SHP77 treated with DMSO at 0.1 percent for 48 hours (cell line): ENCODE data around the gene GMEB2.
"Not testable (repeated sequence)": the region's sequence is repeated elsewhere in the genome, so short reads cannot be mapped to it uniquely, and the experiment has no call there.

Experiments
- DNase-seq: peaks from one replicate; lab custom pipeline; 2025; lab: John Stamatoyannopoulos, UW

The GMEB2 gene

GRCh38 chr20:63613863-63614594, 12.9 kb downstream of the GMEB2 start:
- DNase-seq = not testable (repeated sequence)

GRCh38 chr20:63612276-63612931, 14.5 kb downstream of the GMEB2 start:
- no peak for DNase-seq

- DNase-seq = no peak
Measured at GRCh38 chr20:63611646-63612045, 15.3 kb downstream of the GMEB2 start.

- DNase-seq = no peak
Measured at GRCh38 chr20:63610581-63611435, 16.1 kb downstream of the GMEB2 start.

- no peak for DNase-seq
Measured at GRCh38 chr20:63606686-63607085, 20.2 kb downstream of the GMEB2 start.

GRCh38 chr20:63602321-63602720, 24.6 kb downstream of the GMEB2 start:
- DNase-seq = no peak

GRCh38 chr20:63601679-63602078, 25.2 kb downstream of the GMEB2 start:
- not testable (repeated sequence) for DNase-seq

- no peak for DNase-seq
Measured at GRCh38 chr20:63599396-63600050, 27.4 kb downstream of the GMEB2 start.

- DNase-seq = no peak
Measured at GRCh38 chr20:63598479-63599395, 28.2 kb downstream of the GMEB2 start.

- DNase-seq = no peak
Measured at GRCh38 chr20:63597651-63598478, 29.0 kb downstream of the GMEB2 start.

- DNase-seq = no peak
Measured at GRCh38 chr20:63596423-63596822, 30.5 kb downstream of the GMEB2 start.

GRCh38 chr20:63595416-63596127, 31.3 kb downstream of the GMEB2 start:
- DNase-seq = no peak

GRCh38 chr20:63594043-63594561, 32.8 kb downstream of the GMEB2 start:
- no peak for DNase-seq

GRCh38 chr20:63592661-63593060, 34.2 kb downstream of the GMEB2 start:
- DNase-seq = no peak

GRCh38 chr20:63591786-63592355, 35.0 kb downstream of the GMEB2 start:
- no peak for DNase-seq

- no peak for DNase-seq
Measured at GRCh38 chr20:63591147-63591533, 35.8 kb downstream of the GMEB2 start.

- no peak for DNase-seq
Measured at GRCh38 chr20:63590218-63591146, 36.4 kb downstream of the GMEB2 start.
